ENCODE measurements around the gene FOXA2. TPM values are rescaled to one million over a fixed set of nuclear protein-coding genes. Genes with fewer than 3 reads are reported as not detected.
A peak's percentile ranks its signal among the peaks of the same experiment; 100 is the strongest.

Gene FOXA2
- total and polyA plus RNA-seq, 7 donors: 5.8 to 12.7 (median 9.6) TPM; not detected in 4

DNA sequence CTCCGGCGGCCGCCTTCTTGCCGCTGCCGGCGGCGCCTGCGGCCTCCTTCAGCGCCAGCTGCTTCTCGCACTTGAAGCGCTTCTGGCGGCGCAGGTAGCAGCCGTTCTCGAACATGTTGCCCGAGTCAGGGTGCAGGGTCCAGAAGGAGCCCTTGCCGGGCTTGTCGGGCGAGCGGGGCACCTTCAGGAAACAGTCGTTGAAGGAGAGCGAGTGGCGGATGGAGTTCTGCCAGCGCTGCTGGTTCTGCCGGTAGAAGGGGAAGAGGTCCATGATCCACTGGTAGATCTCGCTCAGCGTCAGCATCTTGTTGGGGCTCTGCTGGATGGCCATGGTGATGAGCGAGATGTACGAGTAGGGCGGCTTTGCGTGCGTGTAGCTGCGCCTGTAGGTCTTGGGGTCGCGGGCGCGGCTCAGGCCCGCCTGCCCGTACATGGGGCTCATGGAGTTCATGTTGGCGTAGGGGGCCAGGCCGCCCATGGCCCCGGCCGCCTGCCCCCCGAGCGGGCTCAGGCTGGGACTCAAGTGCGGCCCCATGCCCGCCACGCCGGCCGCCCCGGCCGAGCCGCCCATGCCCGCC lies 1.9 kb downstream of the FOXA2 start:
- no peaks in the 10 kb centered on the region for H3K36me3 ChIP-seq
- no peak for DNase-seq
- no peaks in the 10 kb centered on the region for H3K9me3 ChIP-seq
- H3K27ac ChIP-seq: no peak overlapping the region
- peak overlapping the region in 2 of 4 donors; percentile 14 to 24 for H3K4me3 ChIP-seq
- TF ChIP-seq EP300 (IDR thresholded peaks at IDR 0.05) (no peak), POLR2AphosphoS5 (IDR thresholded peaks at IDR 0.05) (no peak), POLR2A (IDR thresholded peaks at IDR 0.05) (no peak), CTCF (IDR thresholded peaks at IDR 0.05) (no peak)
- 11 to 38% methylated on average over 54 of the region's 54 CpGs for WGBS, 2 donors
- H3K4me1 ChIP-seq: peaks cover 0 to 62% (median 43%) of the 10 kb centered on the region in 4 donors
- H3K27me3 ChIP-seq: peaks cover 53 to 100% (median 95%) of the 10 kb centered on the region in 3 donors
- intact Hi-C loops (cut with DNase I): no loop called here

- Histone ChIP-seq H3K4me3 (no peak overlapping the region), H3K36me3 (no peaks in the 10 kb centered on the region), H3K4me1 (peaks cover 0 to 60% (median 39%) of the 10 kb centered on the region in 4 donors), H3K9me3 (no peaks in the 10 kb centered on the region), H3K27me3 (peaks cover 55 to 100% (median 95%) of the 10 kb centered on the region in 3 donors), H3K27ac (no peak overlapping the region)
- 20 to 54% methylated on average over 54 of the region's 54 CpGs for WGBS, 2 donors
- no peak for DNase-seq
- TF ChIP-seq EP300 (IDR thresholded peaks at IDR 0.05) (no peak), POLR2A (IDR thresholded peaks at IDR 0.05) (no peak), POLR2AphosphoS5 (IDR thresholded peaks at IDR 0.05) (no peak), CTCF (IDR thresholded peaks at IDR 0.05) (no peak)
- intact Hi-C loops (cut with DNase I): no loop called here
Measured at GRCh38 chr20:22581437-22582385, 2.7 kb downstream of the FOXA2 start.

DNA sequence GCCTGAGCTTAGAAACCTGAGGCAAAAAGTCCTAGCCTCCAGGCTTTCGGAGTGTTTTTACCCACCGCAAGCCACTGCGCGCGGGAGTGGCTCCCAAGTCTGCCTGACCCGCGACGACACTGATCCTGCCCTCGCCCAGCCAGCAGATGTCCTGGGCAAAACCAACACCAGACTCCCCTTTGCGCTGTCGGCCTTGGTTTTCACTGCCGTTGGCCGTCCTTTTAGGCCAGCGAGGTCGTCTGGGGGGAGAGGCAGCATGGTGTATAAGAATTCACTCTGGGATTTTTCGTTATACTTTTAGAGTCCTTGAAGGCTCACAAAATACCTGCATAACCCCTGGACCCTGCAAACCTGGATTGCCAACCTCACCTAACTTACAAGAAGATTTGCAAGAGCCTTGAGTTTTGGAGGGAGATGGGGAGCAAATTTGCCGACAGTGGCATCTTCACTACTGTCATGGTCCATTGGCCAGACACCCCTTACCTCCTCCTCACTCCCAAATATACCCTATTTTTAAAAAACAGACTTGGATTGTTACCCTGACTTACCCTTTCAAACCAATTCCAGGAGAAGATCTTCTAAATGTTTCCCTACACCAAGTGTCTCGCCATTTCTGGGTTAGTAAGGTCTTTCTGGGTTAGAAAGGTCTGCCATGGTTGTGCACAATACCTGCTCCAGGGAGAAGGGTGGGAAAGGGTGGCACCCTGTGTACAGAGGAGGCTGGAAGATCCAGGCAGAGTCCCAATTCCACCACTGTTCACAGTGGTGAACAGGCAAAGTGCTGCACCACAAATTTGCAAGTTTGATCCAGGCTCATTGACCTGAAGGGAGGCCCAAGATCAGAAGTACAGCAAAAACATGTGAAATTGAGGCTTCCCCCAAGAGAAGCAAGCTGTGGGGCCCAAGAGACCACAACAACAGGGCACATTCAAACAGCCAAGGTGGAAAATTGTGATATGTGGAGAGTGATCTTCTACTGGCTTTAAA lies 4.4 kb downstream of the FOXA2 start:
- TF ChIP-seq POLR2A (IDR thresholded peaks at IDR 0.05) (no peak), CTCF (IDR thresholded peaks at IDR 0.05) (no peak), POLR2AphosphoS5 (IDR thresholded peaks at IDR 0.05) (no peak), EP300 (IDR thresholded peaks at IDR 0.05) (no peak)
- Histone ChIP-seq H3K4me1 (peaks cover 0 to 52% (median 35%) of the 10 kb centered on the region in 4 donors), H3K4me3 (no peak overlapping the region), H3K36me3 (no peaks in the 10 kb centered on the region), H3K9me3 (no peaks in the 10 kb centered on the region), H3K27ac (no peak overlapping the region), H3K27me3 (peaks cover 53 to 100% (median 92%) of the 10 kb centered on the region in 3 donors)
- DNase-seq: no peak
- WGBS, 2 donors: 38 to 71% methylated on average over 18 of the region's 18 CpGs
- intact Hi-C loops (cut with DNase I): no loop called here

GRCh38 chr20:22579119-22579427 lies 5.3 kb downstream of the FOXA2 start:
- 4 to 6% methylated on average over 21 of the region's 21 CpGs for WGBS, 2 donors
- Histone ChIP-seq H3K36me3 (no peaks in the 10 kb centered on the region), H3K4me3 (peak overlapping the region in 2 of 4 donors; percentile 1 to 16), H3K9me3 (no peaks in the 10 kb centered on the region), H3K27ac (no peak overlapping the region), H3K27me3 (peaks cover 49 to 100% (median 84%) of the 10 kb centered on the region in 3 donors), H3K4me1 (peaks cover 0 to 45% (median 32%) of the 10 kb centered on the region in 4 donors)
- DNase-seq: no peak
- no peak for TF ChIP-seq EP300 (IDR thresholded peaks at IDR 0.05)
- no peak for TF ChIP-seq CTCF (IDR thresholded peaks at IDR 0.05)
- no peak for TF ChIP-seq POLR2AphosphoS5 (IDR thresholded peaks at IDR 0.05)
- intact Hi-C loops (cut with DNase I): no loop called here

Measured in sigmoid colon (tissue), 7 donors.